ENCODE measurements around the gene RNASEH2A. TPM values are rescaled to one million over a fixed set of nuclear protein-coding genes. Genes with fewer than 3 reads are reported as not detected.

RNASEH2A gene
- total and polyA plus RNA-seq, 2 of the 13 experiments (the other 11 are each of a cell fraction or from before 2014, with no cell fraction given) = 25.1 to 35.8 TPM

DNA sequence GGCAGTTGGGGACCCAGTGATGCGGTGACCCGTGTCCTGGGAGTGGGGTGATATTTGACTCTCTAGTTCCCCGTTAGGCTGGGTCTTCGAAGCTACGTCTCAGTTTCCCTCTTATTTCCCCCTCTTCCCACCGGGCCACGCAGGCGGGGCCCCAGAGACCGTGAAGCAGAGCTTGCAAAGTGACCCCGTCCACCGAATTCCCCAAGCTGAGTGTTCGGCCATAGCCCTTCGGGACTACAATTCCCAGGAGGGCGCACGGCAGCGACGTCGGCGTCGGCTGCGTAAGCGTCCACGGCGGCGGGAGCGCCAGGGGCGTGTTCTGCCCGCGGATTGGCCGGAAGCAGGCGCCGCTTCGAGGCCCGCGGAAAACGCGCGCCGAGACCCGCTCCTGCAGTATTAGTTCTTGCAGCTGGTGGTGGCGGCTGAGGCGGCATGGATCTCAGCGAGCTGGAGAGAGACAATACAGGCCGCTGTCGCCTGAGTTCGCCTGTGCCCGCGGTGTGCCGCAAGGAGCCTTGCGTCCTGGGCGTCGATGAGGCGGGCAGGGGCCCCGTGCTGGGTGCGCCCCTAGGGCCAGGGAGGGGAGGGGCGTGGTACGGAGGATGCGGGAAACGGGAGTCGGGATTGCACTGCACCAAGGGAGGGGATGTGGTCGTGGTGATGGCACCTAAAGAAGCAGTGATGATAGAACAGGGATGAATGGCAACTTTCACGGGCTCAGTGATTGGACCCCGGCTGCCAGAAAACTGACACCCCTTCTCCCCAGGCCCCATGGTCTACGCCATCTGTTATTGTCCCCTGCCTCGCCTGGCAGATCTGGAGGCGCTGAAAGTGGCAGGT is at the start of gene RNASEH2A (continued):
- TF ChIP-seq, protein P1, sequence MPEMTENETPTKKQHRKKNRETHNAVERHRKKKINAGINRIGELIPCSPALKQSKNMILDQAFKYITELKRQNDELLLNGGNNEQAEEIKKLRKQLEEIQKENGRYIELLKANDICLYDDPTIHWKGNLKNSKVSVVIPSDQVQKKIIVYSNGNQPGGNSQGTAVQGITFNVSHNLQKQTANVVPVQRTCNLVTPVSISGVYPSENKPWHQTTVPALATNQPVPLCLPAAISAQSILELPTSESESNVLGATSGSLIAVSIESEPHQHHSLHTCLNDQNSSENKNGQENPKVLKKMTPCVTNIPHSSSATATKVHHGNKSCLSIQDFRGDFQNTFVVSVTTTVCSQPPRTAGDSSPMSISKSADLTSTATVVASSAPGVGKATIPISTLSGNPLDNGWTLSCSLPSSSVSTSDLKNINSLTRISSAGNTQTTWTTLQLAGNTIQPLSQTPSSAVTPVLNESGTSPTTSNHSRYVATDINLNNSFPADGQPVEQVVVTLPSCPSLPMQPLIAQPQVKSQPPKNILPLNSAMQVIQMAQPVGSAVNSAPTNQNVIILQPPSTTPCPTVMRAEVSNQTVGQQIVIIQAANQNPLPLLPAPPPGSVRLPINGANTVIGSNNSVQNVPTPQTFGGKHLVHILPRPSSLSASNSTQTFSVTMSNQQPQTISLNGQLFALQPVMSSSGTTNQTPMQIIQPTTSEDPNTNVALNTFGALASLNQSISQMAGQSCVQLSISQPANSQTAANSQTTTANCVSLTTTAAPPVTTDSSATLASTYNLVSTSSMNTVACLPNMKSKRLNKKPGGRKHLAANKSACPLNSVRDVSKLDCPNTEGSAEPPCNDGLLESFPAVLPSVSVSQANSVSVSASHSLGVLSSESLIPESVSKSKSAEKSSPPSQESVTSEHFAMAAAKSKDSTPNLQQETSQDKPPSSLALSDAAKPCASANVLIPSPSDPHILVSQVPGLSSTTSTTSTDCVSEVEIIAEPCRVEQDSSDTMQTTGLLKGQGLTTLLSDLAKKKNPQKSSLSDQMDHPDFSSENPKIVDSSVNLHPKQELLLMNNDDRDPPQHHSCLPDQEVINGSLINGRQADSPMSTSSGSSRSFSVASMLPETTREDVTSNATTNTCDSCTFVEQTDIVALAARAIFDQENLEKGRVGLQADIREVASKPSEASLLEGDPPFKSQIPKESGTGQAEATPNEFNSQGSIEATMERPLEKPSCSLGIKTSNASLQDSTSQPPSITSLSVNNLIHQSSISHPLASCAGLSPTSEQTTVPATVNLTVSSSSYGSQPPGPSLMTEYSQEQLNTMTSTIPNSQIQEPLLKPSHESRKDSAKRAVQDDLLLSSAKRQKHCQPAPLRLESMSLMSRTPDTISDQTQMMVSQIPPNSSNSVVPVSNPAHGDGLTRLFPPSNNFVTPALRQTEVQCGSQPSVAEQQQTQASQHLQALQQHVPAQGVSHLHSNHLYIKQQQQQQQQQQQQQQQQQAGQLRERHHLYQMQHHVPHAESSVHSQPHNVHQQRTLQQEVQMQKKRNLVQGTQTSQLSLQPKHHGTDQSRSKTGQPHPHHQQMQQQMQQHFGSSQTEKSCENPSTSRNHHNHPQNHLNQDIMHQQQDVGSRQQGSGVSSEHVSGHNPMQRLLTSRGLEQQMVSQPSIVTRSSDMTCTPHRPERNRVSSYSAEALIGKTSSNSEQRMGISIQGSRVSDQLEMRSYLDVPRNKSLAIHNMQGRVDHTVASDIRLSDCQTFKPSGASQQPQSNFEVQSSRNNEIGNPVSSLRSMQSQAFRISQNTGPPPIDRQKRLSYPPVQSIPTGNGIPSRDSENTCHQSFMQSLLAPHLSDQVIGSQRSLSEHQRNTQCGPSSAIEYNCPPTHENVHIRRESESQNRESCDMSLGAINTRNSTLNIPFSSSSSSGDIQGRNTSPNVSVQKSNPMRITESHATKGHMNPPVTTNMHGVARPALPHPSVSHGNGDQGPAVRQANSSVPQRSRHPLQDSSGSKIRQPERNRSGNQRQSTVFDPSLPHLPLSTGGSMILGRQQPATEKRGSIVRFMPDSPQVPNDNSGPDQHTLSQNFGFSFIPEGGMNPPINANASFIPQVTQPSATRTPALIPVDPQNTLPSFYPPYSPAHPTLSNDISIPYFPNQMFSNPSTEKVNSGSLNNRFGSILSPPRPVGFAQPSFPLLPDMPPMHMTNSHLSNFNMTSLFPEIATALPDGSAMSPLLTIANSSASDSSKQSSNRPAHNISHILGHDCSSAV (CRISPR knock-in tag; IDR thresholded peaks at IDR 0.05; ENCODE audit: borderline replicate concordance) = 0 out of 2 replicates have a peak, but pooled peaks have one; percentile 80
- no peak for TF ChIP-seq ATRX (CRISPR knock-in tag; IDR thresholded peaks at IDR 0.05; ENCODE audit: borderline replicate concordance)
- peak; percentile 73; the same call in 1 of the 2 replicates for TF ChIP-seq ZFP41 (CRISPR knock-in tag; IDR thresholded peaks at IDR 0.05; ENCODE audit: borderline replicate concordance)
- peak; percentile 59; the same call in 1 of the 2 replicates for TF ChIP-seq CBFB (CRISPR knock-in tag; IDR thresholded peaks at IDR 0.05)
- peak; percentile 43; the same call in 1 of the 2 replicates for TF ChIP-seq ZNF124 (CRISPR knock-in tag; IDR thresholded peaks at IDR 0.05)
- TF ChIP-seq, protein P2, sequence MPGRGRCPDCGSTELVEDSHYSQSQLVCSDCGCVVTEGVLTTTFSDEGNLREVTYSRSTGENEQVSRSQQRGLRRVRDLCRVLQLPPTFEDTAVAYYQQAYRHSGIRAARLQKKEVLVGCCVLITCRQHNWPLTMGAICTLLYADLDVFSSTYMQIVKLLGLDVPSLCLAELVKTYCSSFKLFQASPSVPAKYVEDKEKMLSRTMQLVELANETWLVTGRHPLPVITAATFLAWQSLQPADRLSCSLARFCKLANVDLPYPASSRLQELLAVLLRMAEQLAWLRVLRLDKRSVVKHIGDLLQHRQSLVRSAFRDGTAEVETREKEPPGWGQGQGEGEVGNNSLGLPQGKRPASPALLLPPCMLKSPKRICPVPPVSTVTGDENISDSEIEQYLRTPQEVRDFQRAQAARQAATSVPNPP (CRISPR knock-in tag; IDR thresholded peaks at IDR 0.05) = no peak; the same call in 1 of the 2 replicates
- peak; percentile 80; the same call in 1 of the 2 replicates for TF ChIP-seq ZNF33B (CRISPR knock-in tag; IDR thresholded peaks at IDR 0.05)
- TF ChIP-seq MED13 (CRISPR knock-in tag; IDR thresholded peaks at IDR 0.05) = no peak; the same call in 1 of the 2 replicates
- TF ChIP-seq, protein P3, sequence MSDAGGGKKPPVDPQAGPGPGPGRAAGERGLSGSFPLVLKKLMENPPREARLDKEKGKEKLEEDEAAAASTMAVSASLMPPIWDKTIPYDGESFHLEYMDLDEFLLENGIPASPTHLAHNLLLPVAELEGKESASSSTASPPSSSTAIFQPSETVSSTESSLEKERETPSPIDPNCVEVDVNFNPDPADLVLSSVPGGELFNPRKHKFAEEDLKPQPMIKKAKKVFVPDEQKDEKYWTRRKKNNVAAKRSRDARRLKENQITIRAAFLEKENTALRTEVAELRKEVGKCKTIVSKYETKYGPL (CRISPR knock-in tag; IDR thresholded peaks at IDR 0.05) = no peak
- TF ChIP-seq, protein P4, sequence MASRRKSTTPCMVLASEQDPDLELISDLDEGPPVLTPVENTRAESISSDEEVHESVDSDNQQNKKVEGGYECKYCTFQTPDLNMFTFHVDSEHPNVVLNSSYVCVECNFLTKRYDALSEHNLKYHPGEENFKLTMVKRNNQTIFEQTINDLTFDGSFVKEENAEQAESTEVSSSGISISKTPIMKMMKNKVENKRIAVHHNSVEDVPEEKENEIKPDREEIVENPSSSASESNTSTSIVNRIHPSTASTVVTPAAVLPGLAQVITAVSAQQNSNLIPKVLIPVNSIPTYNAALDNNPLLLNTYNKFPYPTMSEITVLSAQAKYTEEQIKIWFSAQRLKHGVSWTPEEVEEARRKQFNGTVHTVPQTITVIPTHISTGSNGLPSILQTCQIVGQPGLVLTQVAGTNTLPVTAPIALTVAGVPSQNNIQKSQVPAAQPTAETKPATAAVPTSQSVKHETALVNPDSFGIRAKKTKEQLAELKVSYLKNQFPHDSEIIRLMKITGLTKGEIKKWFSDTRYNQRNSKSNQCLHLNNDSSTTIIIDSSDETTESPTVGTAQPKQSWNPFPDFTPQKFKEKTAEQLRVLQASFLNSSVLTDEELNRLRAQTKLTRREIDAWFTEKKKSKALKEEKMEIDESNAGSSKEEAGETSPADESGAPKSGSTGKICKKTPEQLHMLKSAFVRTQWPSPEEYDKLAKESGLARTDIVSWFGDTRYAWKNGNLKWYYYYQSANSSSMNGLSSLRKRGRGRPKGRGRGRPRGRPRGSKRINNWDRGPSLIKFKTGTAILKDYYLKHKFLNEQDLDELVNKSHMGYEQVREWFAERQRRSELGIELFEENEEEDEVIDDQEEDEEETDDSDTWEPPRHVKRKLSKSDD (CRISPR knock-in tag; IDR thresholded peaks at IDR 0.05; ENCODE audit: low read depth) = 0 out of 2 replicates have a peak, but pooled peaks have one; percentile 39
- TF ChIP-seq, protein P5, sequence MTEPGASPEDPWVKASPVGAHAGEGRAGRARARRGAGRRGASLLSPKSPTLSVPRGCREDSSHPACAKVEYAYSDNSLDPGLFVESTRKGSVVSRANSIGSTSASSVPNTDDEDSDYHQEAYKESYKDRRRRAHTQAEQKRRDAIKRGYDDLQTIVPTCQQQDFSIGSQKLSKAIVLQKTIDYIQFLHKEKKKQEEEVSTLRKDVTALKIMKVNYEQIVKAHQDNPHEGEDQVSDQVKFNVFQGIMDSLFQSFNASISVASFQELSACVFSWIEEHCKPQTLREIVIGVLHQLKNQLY (CRISPR knock-in tag; IDR thresholded peaks at IDR 0.05) = no peak
